HFF-Myc (cell line): ENCODE data around the gene TAF5L.

Experiments
- DNase-seq: peaks from one replicate; pipeline ENCODE4 v3.0.0-alpha.2; 2011; ENCODE audit warnings: low read depth; ENCODE audit errors: extremely low read depth
- H3K4me3 ChIP-seq: replicated peaks from 2 replicates; pipeline ENCODE4 v1.5.1; 2011; ENCODE audit warnings: low read depth, mild to moderate bottlenecking, control low read depth, low read length
- TF ChIP-seq, protein P1 (sequence below): IDR thresholded peaks from 2 replicates; pipeline ENCODE4 v1.5.1; 2012; ENCODE audit warnings: mild to moderate bottlenecking, low read depth, low read length, control low read depth; ENCODE audit errors: missing control alignments

Gene TAF5L

DNA sequence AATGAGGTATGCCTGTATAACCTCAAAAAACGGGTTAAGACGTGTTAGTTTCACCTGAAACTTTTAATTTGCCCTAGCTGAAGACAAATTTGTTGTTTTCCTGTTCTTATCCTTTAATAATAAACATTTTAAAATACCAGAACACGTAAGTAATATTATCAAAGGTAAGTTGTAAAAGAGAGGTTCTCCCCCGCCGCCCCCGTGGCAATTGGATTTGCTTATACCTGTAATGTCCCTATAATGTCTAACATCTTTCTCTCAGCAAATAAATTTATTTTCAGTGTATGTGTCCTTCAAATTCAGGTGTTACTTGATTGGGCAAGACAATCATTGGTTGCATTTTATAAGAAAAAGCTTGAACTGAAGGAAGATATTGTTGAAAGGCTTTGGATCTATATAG, 6.0 kb upstream of the TAF5L start:
- H3K4me3 ChIP-seq = no peak overlapping the region
- DNase-seq = no peak
- TF ChIP-seq, protein P1, sequence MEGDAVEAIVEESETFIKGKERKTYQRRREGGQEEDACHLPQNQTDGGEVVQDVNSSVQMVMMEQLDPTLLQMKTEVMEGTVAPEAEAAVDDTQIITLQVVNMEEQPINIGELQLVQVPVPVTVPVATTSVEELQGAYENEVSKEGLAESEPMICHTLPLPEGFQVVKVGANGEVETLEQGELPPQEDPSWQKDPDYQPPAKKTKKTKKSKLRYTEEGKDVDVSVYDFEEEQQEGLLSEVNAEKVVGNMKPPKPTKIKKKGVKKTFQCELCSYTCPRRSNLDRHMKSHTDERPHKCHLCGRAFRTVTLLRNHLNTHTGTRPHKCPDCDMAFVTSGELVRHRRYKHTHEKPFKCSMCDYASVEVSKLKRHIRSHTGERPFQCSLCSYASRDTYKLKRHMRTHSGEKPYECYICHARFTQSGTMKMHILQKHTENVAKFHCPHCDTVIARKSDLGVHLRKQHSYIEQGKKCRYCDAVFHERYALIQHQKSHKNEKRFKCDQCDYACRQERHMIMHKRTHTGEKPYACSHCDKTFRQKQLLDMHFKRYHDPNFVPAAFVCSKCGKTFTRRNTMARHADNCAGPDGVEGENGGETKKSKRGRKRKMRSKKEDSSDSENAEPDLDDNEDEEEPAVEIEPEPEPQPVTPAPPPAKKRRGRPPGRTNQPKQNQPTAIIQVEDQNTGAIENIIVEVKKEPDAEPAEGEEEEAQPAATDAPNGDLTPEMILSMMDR = no peak

DNA sequence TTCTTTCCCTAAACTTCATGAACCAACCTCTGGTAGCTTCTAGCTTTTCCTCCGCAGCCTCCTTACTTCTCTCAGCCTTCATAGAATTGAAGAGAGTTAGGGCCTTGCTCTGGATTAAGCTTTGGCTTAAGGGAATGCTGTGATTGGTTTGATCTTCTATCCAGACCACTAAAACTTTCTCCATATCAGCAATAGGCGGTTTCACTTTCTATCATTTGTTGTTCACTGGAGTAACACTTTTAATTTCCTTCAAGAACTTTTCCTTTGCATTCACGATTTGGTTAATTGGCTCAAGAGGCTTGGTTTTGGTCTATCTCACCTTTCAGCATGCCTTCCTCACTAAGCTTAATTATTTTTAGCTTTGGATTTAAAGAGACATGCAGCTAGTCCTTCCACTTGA, 5.2 kb upstream of the TAF5L start:
- H3K4me3 ChIP-seq = no peak overlapping the region
- TF ChIP-seq, protein P1 = no peak
- DNase-seq = no peak

DNA sequence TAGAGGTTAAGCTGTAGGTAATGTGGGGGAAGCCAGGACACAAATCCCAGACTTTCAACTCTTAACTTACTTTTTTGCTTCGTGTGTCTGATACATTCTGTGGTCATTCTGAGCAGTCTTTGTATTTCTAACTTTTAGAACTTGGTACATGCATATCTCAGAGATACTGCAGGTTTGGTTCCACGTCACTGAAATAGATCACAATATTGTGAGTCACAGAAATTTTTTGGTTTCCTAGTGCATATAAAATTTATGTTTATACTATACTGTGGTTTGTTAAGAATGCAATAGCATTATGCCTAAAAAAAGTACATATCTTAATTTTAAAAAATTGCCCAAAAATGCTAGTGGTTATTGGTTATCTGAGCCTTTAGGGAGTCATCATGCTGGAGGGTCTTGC, 3.3 kb upstream of the TAF5L start:
- H3K4me3 ChIP-seq = no peak overlapping the region
- no peak for DNase-seq
- TF ChIP-seq, protein P1 = no peak

DNA sequence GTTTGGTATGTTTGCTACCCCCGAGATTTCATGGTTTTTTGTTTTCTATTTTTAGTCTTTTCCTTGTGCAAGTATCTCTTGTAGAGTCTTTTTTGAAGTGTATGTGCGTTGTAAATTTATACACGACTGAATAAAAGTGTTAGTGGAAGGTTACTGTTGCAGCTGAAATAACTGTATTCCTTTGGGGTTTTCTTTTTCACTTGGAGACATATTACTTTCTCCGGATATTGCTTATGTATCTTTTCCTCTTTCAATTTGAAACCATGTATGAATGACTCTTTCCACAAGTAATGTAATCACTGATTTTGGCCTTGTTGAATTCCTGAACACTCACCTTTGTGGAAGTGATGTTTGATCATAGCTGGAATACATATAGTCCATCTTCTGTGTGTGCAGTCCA, 1.1 kb upstream of the TAF5L start:
- TF ChIP-seq, protein P1 = no peak
- DNase-seq = no peak
- H3K4me3 ChIP-seq = peak overlapping the region; percentile 72

DNA sequence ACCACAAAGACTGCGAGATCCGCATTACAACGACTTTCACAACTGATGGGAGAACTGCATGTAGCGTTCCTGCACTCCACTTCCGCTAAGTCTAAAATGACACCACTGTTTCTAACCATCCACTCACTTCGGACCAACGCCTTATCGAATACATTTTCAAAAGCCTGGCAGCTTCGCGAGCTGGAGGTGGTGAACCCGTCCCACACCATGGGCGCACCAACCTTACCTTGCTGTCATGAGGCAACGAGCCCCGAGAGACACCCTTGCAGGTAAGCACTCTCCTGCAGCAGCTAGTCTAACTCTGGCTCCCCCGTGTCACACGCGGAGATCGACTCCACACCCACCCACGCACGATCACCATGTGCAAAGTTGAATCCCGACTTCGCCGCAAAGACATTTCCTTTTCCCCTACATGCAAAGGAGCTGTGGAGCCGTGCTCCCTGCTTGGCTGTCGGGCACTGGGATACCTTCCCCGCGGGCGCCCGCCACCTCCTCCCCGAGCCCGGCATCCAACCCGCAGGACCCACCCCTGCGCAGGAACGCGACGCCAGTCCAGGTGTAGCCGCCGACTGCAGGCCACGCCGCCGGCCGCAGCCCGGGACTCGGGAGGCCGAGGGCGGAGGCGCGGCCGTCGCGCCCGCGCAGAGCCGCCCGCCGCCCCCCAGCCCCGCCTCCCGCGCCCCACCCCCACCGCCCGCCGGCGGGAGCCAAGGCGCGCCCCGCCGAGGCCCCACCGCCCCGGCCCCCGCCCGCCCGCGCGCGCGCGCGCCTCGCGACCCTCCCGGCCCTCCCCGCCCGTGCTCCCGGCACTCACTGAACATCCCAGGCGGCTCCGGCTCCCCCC, 629 bp downstream of the TAF5L start:
- TF ChIP-seq, protein P1 = no peak
- peak overlapping the region; percentile 72 for H3K4me3 ChIP-seq
- peak; percentile 20 for DNase-seq

DNA sequence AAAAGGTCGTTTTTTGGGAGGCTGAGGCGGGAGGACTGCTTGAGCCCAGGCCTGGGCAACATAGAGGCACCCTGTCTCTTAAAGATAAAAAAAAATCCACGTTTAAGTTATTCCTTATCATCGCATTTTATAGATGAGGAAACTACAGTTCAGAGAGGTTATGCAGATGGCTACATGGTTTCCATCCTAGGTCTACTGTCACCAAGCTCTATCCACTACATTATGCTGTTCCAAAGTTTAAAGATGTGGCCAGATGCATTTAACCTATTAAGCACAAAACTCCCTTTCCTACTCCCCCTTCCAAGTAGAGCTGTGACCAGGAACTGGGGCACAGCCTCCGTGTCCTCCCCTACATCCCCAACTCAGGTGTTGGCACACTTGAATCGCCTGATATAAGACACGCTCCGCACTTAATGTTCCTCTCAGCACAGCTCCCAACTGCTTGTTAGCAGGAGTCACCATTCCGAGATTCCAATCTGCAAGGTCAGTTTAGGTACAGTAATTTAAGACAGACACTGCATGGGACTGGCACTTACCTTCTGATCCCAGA, 1.3 kb downstream of the TAF5L start:
- TF ChIP-seq, protein P1 = no peak
- H3K4me3 ChIP-seq = peak overlapping the region; percentile 72
- DNase-seq = no peak
